H9 (cell line): Measurements from ENCODE around the gene TENM3. TPM values are rescaled to one million over a fixed set of nuclear protein-coding genes. Genes with fewer than 3 reads are reported as not detected.

ENCODE experiments used
- DNase-seq: peaks from one replicate; pipeline ENCODE4 v3.0.0-alpha.2; 2017
- H2AFZ ChIP-seq: one replicate; pipeline ENCODE4 v1.6.1; 2013; ENCODE audit warnings: mild to moderate bottlenecking, low read length, control low read depth, moderate library complexity
- H2AK5ac ChIP-seq: 2 replicates; pipeline ENCODE4 v1.6.1; 2013; ENCODE audit warnings: low read length, control low read depth, mixed read lengths; ENCODE audit not compliant: insufficient read length
- H2BK120ac ChIP-seq: one replicate; pipeline ENCODE4 v1.6.1; 2013; ENCODE audit warnings: low read depth, mild to moderate bottlenecking, low read length, control low read depth, inconsistent platforms; ENCODE audit not compliant: poor library complexity, severe bottlenecking
- H2BK12ac ChIP-seq: 2 replicates; pipeline ENCODE4 v1.6.1; 2013; ENCODE audit warnings: low read length, control low read depth, mixed read lengths, low read depth; ENCODE audit not compliant: insufficient read length
- H2BK15ac ChIP-seq: 2 replicates; pipeline ENCODE4 v1.6.1; 2013; ENCODE audit warnings: low read depth, low read length, control low read depth
- H2BK20ac ChIP-seq: one replicate; pipeline ENCODE4 v1.6.1; 2013; ENCODE audit warnings: low read depth, mild to moderate bottlenecking, low read length, control low read depth, inconsistent platforms; ENCODE audit not compliant: poor library complexity, severe bottlenecking
- H2BK5ac ChIP-seq: 2 replicates; pipeline ENCODE4 v1.6.1; 2013; ENCODE audit warnings: low read length, control low read depth, mixed read lengths; ENCODE audit not compliant: insufficient read length
- H3K14ac ChIP-seq: 2 replicates; pipeline ENCODE4 v1.6.1; 2013; ENCODE audit warnings: low read length, control low read depth; ENCODE audit not compliant: insufficient read depth
- H3K18ac ChIP-seq: 2 replicates; pipeline ENCODE4 v1.6.1; 2013; ENCODE audit warnings: low read depth, mild to moderate bottlenecking, mixed read lengths, low read length, control low read depth; ENCODE audit not compliant: insufficient read length
- H3K23ac ChIP-seq: 2 replicates; pipeline ENCODE4 v1.6.1; 2013; ENCODE audit warnings: low read length, control low read depth, mixed read lengths, low read depth; ENCODE audit not compliant: insufficient read length
- H3K23me2 ChIP-seq: 2 replicates; pipeline ENCODE4 v1.6.1; 2013; ENCODE audit warnings: low read depth, mild to moderate bottlenecking, mixed read lengths, low read length, control low read depth; ENCODE audit not compliant: insufficient read length, poor library complexity, severe bottlenecking
- H3K27ac ChIP-seq: 2 replicates; pipeline ENCODE4 v1.5.1; 2013; ENCODE audit warnings: low read length, control low read depth, mixed read lengths, low read depth; ENCODE audit not compliant: insufficient read length
- H3K27me3 ChIP-seq: 2 replicates; pipeline ENCODE4 v1.6.1; 2013; ENCODE audit warnings: low read length, control low read depth, inconsistent platforms; ENCODE audit not compliant: insufficient read depth
- H3K4ac ChIP-seq: 2 replicates; pipeline ENCODE4 v1.6.1; 2013; ENCODE audit warnings: low read depth, mild to moderate bottlenecking, control low read depth, inconsistent platforms, low read length, moderate library complexity
- H3K4me1 ChIP-seq: 2 replicates; pipeline ENCODE4 v1.6.1; 2013; ENCODE audit warnings: low read length, control low read depth, inconsistent platforms; ENCODE audit not compliant: insufficient read depth
- H3K4me2 ChIP-seq: 2 replicates; pipeline ENCODE4 v1.6.1; 2013; ENCODE audit warnings: low read length, control low read depth, mixed read lengths; ENCODE audit not compliant: insufficient read length, insufficient read depth
- H3K56ac ChIP-seq: 2 replicates; pipeline ENCODE4 v1.6.1; 2013; ENCODE audit warnings: low read depth, mild to moderate bottlenecking, mixed read lengths, low read length, control low read depth; ENCODE audit not compliant: insufficient read length
- H3K79me1 ChIP-seq: 2 replicates; pipeline ENCODE4 v1.6.1; 2013; ENCODE audit warnings: low read depth, mild to moderate bottlenecking, moderate library complexity, low read length, control low read depth, inconsistent platforms; ENCODE audit not compliant: insufficient read depth, poor library complexity, severe bottlenecking
- H3K79me2 ChIP-seq: 2 replicates; pipeline ENCODE4 v1.6.1; 2013; ENCODE audit warnings: low read length, control low read depth, inconsistent platforms; ENCODE audit not compliant: insufficient read depth
- H3K9ac ChIP-seq: 2 replicates; pipeline ENCODE4 v1.6.1; 2013; ENCODE audit warnings: low read length, control low read depth, mixed read lengths; ENCODE audit not compliant: insufficient read length; ENCODE audit errors: extremely low read depth
- H3K9me3 ChIP-seq: one replicate; pipeline ENCODE4 v1.6.1; 2013; ENCODE audit warnings: low read depth, low read length, inconsistent platforms; ENCODE audit not compliant: control insufficient read depth
- H3T11ph ChIP-seq: one replicate; pipeline ENCODE4 v1.6.1; 2013; ENCODE audit warnings: mild to moderate bottlenecking, low read length, control low read depth, inconsistent platforms
- H4K20me1 ChIP-seq: one replicate; pipeline ENCODE4 v1.6.1; 2013; ENCODE audit not compliant: control insufficient read depth, insufficient read length, insufficient read depth
- H4K5ac ChIP-seq: 2 replicates; pipeline ENCODE4 v1.6.1; 2013; ENCODE audit warnings: low read depth, mild to moderate bottlenecking, mixed read lengths, low read length, control low read depth; ENCODE audit not compliant: insufficient read length
- H4K8ac ChIP-seq: replicated peaks from 2 replicates; pipeline ENCODE4 v1.6.1; 2013; ENCODE audit warnings: low read length, control low read depth, mixed read lengths, low read depth; ENCODE audit not compliant: insufficient read length
- H4K91ac ChIP-seq: 2 replicates; pipeline ENCODE4 v1.6.1; 2013; ENCODE audit warnings: low read depth, mild to moderate bottlenecking, moderate library complexity, mixed read lengths, low read length, control low read depth; ENCODE audit not compliant: insufficient read length
- H3K27ac Mint-ChIP-seq, 3 experiments: 2 replicates in 2 of 3; 3 replicates in 1 of 3; pipeline ENCODE4 v1.8.0; 2020 to 2021; ENCODE audit warnings: mixed read lengths in 3 of 3, mild to moderate bottlenecking in 1 of 3, moderate library complexity in 1 of 3
- H3K27me3 Mint-ChIP-seq: 2 replicates; pipeline ENCODE4 v1.8.0; 2021; ENCODE audit warnings: low read depth, mild to moderate bottlenecking, moderate library complexity, mixed read lengths
- H3K36me3 Mint-ChIP-seq, 3 experiments: 2 replicates in 2 of 3; 3 replicates in 1 of 3; pipeline ENCODE4 v1.8.0; 2020 to 2021; ENCODE audit warnings: low read depth in 3 of 3, mixed read lengths in 3 of 3; ENCODE audit not compliant: insufficient read depth in 1 of 3
- H3K4me1 Mint-ChIP-seq, 2 experiments: 2 replicates each; pipeline ENCODE4 v1.8.0; 2020; ENCODE audit warnings: mixed read lengths in 2 of 2
- H3K4me3 Mint-ChIP-seq, 2 experiments: 2 replicates in 1 of 2; 3 replicates in 1 of 2; pipeline ENCODE4 v1.8.0; 2020 to 2021; ENCODE audit warnings: mild to moderate bottlenecking in 2 of 2, mixed read lengths in 2 of 2, moderate library complexity in 1 of 2
- H3K9me3 Mint-ChIP-seq, 2 experiments: 2 replicates in 1 of 2; 3 replicates in 1 of 2; pipeline ENCODE4 v1.8.0; 2020; ENCODE audit warnings: mild to moderate bottlenecking in 2 of 2, mixed read lengths in 2 of 2, moderate library complexity in 1 of 2
- CTCF ChIP-seq: fragments of 200-600 bp; sonication (generic); conservative IDR thresholded peaks from 3 replicates; pipeline ENCODE4 v1.8.0; 2021; ENCODE audit warnings: antibody characterized with exemption, mild to moderate bottlenecking
- WGBS: extraction: QIAGEN DNeasy Blood & Tissue Kit; methylation state at CpG from one replicate; pipeline ENCODE4 v1.1.7; 2013; ENCODE audit warnings: missing lambda C conversion rate, low lambda C conversion rate, mixed read lengths; ENCODE audit not compliant: insufficient read length; ENCODE audit errors: extremely low coverage; 5-methylcytosine and 5-hydroxymethylcytosine counted together
- total RNA-seq: library from RNA; stranded (reverse); gene quantifications from 2 replicates; pipeline ENCODE4 v1.2.1, GENCODE V29; 2021

TENM3 gene
- total RNA-seq, 1 experiment from 2014 or later = 49.6 TPM

DNA sequence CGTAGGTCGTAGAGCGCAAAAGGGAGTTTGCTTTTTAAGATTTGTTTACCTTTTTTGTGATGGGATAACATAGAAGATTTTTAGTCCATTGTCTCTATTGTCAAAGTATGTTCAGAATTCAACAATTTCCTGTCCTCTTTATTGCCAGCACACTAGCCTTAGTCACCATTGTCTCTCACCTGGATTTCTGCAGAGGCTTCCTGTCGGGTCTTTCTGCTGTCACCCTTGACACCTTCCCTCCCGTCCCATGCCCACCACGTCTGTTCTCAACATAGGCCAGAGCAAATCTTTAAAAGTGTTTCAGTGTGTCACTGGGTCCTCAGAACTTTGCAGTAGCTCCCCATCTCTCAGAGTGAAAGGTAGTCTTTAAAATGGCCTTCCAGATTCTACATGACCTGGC lies 323.9 kb downstream of the TENM3 start:
- Histone ChIP-seq H3K4me1 (no peaks in the 10 kb centered on the region; the same call in 1 of the 2 replicates), H3K14ac (no peak overlapping the region), H3K9ac (no peak overlapping the region), H3K56ac (no peak overlapping the region), H2AFZ (no peak overlapping the region), H3K18ac (no peak overlapping the region), H2BK15ac (no peak overlapping the region), H2BK5ac (no peak overlapping the region), H4K5ac (no peak overlapping the region), H3K23ac (no peak overlapping the region), H3K27me3 (no peaks in the 10 kb centered on the region), H3K79me2 (peaks cover 2% of the 10 kb centered on the region; the same call in 1 of the 2 replicates), H2AK5ac (no peak overlapping the region), H3T11ph (no peak overlapping the region), H2BK12ac (no peak overlapping the region), H3K79me1 (no peaks in the 10 kb centered on the region), H4K91ac (no peak overlapping the region), H3K27ac (no peak overlapping the region), H2BK20ac (no peak overlapping the region), H4K8ac (no peak overlapping the region), H3K9me3 (no peaks in the 10 kb centered on the region), H3K4ac (no peak overlapping the region), H3K4me2 (no peak overlapping the region), H3K23me2 (no peaks in the 10 kb centered on the region), H4K20me1 (no peaks in the 10 kb centered on the region), H2BK120ac (no peak overlapping the region)
- no CpG with 5 or more reads among the region's 6 CpGs for WGBS
- Mint-ChIP-seq H3K4me1 (peaks cover 23 to 30% of the 10 kb centered on the region in 2 experiments), H3K27me3 (no peaks in the 10 kb centered on the region), H3K27ac (peak overlapping the region; percentile 2 to 89 (median 12); a peak in 5 of 7 replicates), H3K9me3 (no peaks in the 10 kb centered on the region), H3K4me3 (no peak overlapping the region), H3K36me3 (peaks cover 0 to 3% (median 0%) of the 10 kb centered on the region in 3 experiments; a peak in 1 of 7 replicates)
- no peak for DNase-seq
- TF ChIP-seq CTCF = no peak
